Glomerular endothelial cell (primary cell): ENCODE measurements around the gene TIGD3. TPM values are rescaled to one million over a fixed set of nuclear protein-coding genes. Genes with fewer than 3 reads are reported as not detected.

Experiments
- DNase-seq: peaks from one replicate; pipeline ENCODE4 v3.0.0-alpha.2; 2011; ENCODE audit warnings: low read depth, low spot score; ENCODE audit errors: extremely low read depth
- total RNA-seq: library from RNA; depleted of rRNA; stranded (reverse); fragments of >200 nt; gene quantifications from 2 replicates; pipeline ENCODE4 v1.2.3, GENCODE V29; 2015

Gene TIGD3
- total RNA-seq, 1 donor from 2014 or later, result 0.41 TPM

GRCh38 chr11:65363770-65364169, 9.2 kb downstream of the TIGD3 start:
- no peak for DNase-seq

GRCh38 chr11:65366340-65366773, 11.8 kb downstream of the TIGD3 start:
- no peak for DNase-seq

GRCh38 chr11:65370659-65371049, 16.1 kb downstream of the TIGD3 start:
- DNase-seq, result no peak

GRCh38 chr11:65373839-65374580, 19.5 kb downstream of the TIGD3 start:
- DNase-seq, result no peak

GRCh38 chr11:65375012-65375411, 20.5 kb downstream of the TIGD3 start:
- no peak for DNase-seq

GRCh38 chr11:65376138-65376713, 21.7 kb downstream of the TIGD3 start:
- no peak for DNase-seq

- no peak for DNase-seq
Measured at GRCh38 chr11:65377036-65377435, 22.5 kb downstream of the TIGD3 start.

- no peak for DNase-seq
Measured at GRCh38 chr11:65377777-65378176, 23.2 kb downstream of the TIGD3 start.

GRCh38 chr11:65378208-65378927, 23.8 kb downstream of the TIGD3 start:
- no peak for DNase-seq

GRCh38 chr11:65378928-65379638, 24.5 kb downstream of the TIGD3 start:
- DNase-seq, result no peak

- no peak for DNase-seq
Measured at GRCh38 chr11:65379698-65380459, 25.3 kb downstream of the TIGD3 start.

GRCh38 chr11:65380460-65381119, 26.0 kb downstream of the TIGD3 start:
- no peak for DNase-seq

GRCh38 chr11:65381716-65382032, 27.1 kb downstream of the TIGD3 start:
- DNase-seq, result no peak

- peak; percentile 96 for DNase-seq
Measured at GRCh38 chr11:65382033-65382803, 27.7 kb downstream of the TIGD3 start, which contains the start of gene SLC25A45. TSS of gene SLC25A45 (minus strand) at chr11:65382646. CDS start at chr11:65381951, 695 bp downstream.

GRCh38 chr11:65382804-65383368, 28.3 kb downstream of the TIGD3 start:
- no peak for DNase-seq

- DNase-seq, result no peak
Measured at GRCh38 chr11:65383778-65384177, 29.2 kb downstream of the TIGD3 start.

GRCh38 chr11:65384301-65384889, 29.8 kb downstream of the TIGD3 start:
- no peak for DNase-seq

- no peak for DNase-seq
Measured at GRCh38 chr11:65386307-65387140, 32.0 kb downstream of the TIGD3 start, which contains the start of gene FRMD8. TSS of gene FRMD8 (plus strand) at chr11:65386637. CDS start at chr11:65387037, 400 bp downstream.
